ENCODE results near the gene TXNDC11. TPM values are rescaled to one million over a fixed set of nuclear protein-coding genes. Genes with fewer than 3 reads are reported as not detected.

Gene TXNDC11
- total RNA-seq, 1 donor from 2014 or later = 29.0 TPM

GRCh38 chr16:11719171-11719570 lies 23.5 kb downstream of the TXNDC11 start:
- H4K20me1 ChIP-seq (ENCODE audit: insufficient read depth, low read length) = peaks cover 37% of the 10 kb centered on the region
- DNase-seq (ENCODE audit: low read depth) = no peak
- peaks cover 16% of the 10 kb centered on the region for H3K36me3 Mint-ChIP-seq (ENCODE audit: low read depth, unreplicated experiment)
- H3K9ac ChIP-seq (ENCODE audit: low read length) = no peak overlapping the region
- H3K27ac ChIP-seq (ENCODE audit: low read depth, low read length) = no peak overlapping the region
- no peaks in the 10 kb centered on the region for H3K27me3 ChIP-seq (ENCODE audit: insufficient read depth, low read length)
- TF ChIP-seq CTCF (IDR thresholded peaks at IDR 0.05; ENCODE audit: insufficient read depth, low read depth, low read length) = no peak
- no peak for TF ChIP-seq EZH2 (IDR thresholded peaks at IDR 0.05; ENCODE audit: insufficient read depth, low read length)
- no peaks in the 10 kb centered on the region for H3K9me3 ChIP-seq (ENCODE audit: insufficient read depth, low read depth, low read length)
- H2AFZ ChIP-seq (ENCODE audit: low read depth, low read length) = no peak overlapping the region
- peaks cover 8% of the 10 kb centered on the region for H3K4me1 Mint-ChIP-seq (ENCODE audit: low read depth, unreplicated experiment)
- no peak overlapping the region for H3K4me2 ChIP-seq (ENCODE audit: low read length)
- H3K9me3 Mint-ChIP-seq (ENCODE audit: unreplicated experiment) = no peaks in the 10 kb centered on the region
- peaks cover 21% of the 10 kb centered on the region for H3K36me3 ChIP-seq (ENCODE audit: insufficient read depth, low read length)
- peaks cover 7% of the 10 kb centered on the region for H3K79me2 ChIP-seq (ENCODE audit: insufficient read depth, low read length)
- H3K27ac Mint-ChIP-seq (ENCODE audit: unreplicated experiment) = no peak overlapping the region
- no peak overlapping the region for H3K4me3 ChIP-seq (ENCODE audit: insufficient read depth, low read depth, low read length)
- no peaks in the 10 kb centered on the region for H3K4me1 ChIP-seq (ENCODE audit: insufficient read depth, low read length)
- no peaks in the 10 kb centered on the region for H3K27me3 Mint-ChIP-seq (ENCODE audit: low read depth, unreplicated experiment)
- FAIRE-seq = no peak
- no peak overlapping the region for H3K4me3 Mint-ChIP-seq (ENCODE audit: unreplicated experiment)

- Mint-ChIP-seq H3K4me1 (ENCODE audit: low read depth, unreplicated experiment) (peaks cover 8% of the 10 kb centered on the region), H3K9me3 (ENCODE audit: unreplicated experiment) (no peaks in the 10 kb centered on the region), H3K36me3 (ENCODE audit: low read depth, unreplicated experiment) (peaks cover 13% of the 10 kb centered on the region), H3K27me3 (ENCODE audit: low read depth, unreplicated experiment) (no peaks in the 10 kb centered on the region), H3K4me3 (ENCODE audit: unreplicated experiment) (no peak overlapping the region), H3K27ac (ENCODE audit: unreplicated experiment) (no peak overlapping the region)
- H3K4me1 ChIP-seq (ENCODE audit: insufficient read depth, low read length) = no peaks in the 10 kb centered on the region
- DNase-seq (ENCODE audit: low read depth) = no peak
- no peak for TF ChIP-seq CTCF (IDR thresholded peaks at IDR 0.05; ENCODE audit: insufficient read depth, low read depth, low read length)
- no peak for TF ChIP-seq EZH2 (IDR thresholded peaks at IDR 0.05; ENCODE audit: insufficient read depth, low read length)
- no peaks in the 10 kb centered on the region for H3K9me3 ChIP-seq (ENCODE audit: insufficient read depth, low read depth, low read length)
- H3K36me3 ChIP-seq (ENCODE audit: insufficient read depth, low read length) = peaks cover 24% of the 10 kb centered on the region
- peaks cover 6% of the 10 kb centered on the region for H3K79me2 ChIP-seq (ENCODE audit: insufficient read depth, low read length)
- no peak overlapping the region for H3K4me3 ChIP-seq (ENCODE audit: insufficient read depth, low read depth, low read length)
- H3K27ac ChIP-seq (ENCODE audit: low read depth, low read length) = no peak overlapping the region
- peaks cover 39% of the 10 kb centered on the region for H4K20me1 ChIP-seq (ENCODE audit: insufficient read depth, low read length)
- H2AFZ ChIP-seq (ENCODE audit: low read depth, low read length) = no peak overlapping the region
- FAIRE-seq = no peak
- no peak overlapping the region for H3K4me2 ChIP-seq (ENCODE audit: low read length)
- H3K9ac ChIP-seq (ENCODE audit: low read length) = no peak overlapping the region
- H3K27me3 ChIP-seq (ENCODE audit: insufficient read depth, low read length) = no peaks in the 10 kb centered on the region
Observed at GRCh38 chr16:11717811-11718210, 24.8 kb downstream of the TXNDC11 start.

GRCh38 chr16:11716336-11716735 lies 26.3 kb downstream of the TXNDC11 start:
- FAIRE-seq = no peak
- Histone ChIP-seq H3K4me2 (ENCODE audit: low read length) (no peak overlapping the region), H3K4me1 (ENCODE audit: insufficient read depth, low read length) (no peaks in the 10 kb centered on the region), H3K36me3 (ENCODE audit: insufficient read depth, low read length) (peaks cover 21% of the 10 kb centered on the region), H3K27ac (ENCODE audit: low read depth, low read length) (no peak overlapping the region), H3K9me3 (ENCODE audit: insufficient read depth, low read depth, low read length) (no peaks in the 10 kb centered on the region), H3K9ac (ENCODE audit: low read length) (no peak overlapping the region), H3K79me2 (ENCODE audit: insufficient read depth, low read length) (no peaks in the 10 kb centered on the region), H2AFZ (ENCODE audit: low read depth, low read length) (no peak overlapping the region), H4K20me1 (ENCODE audit: insufficient read depth, low read length) (peaks cover 42% of the 10 kb centered on the region), H3K4me3 (ENCODE audit: insufficient read depth, low read depth, low read length) (no peak overlapping the region), H3K27me3 (ENCODE audit: insufficient read depth, low read length) (no peaks in the 10 kb centered on the region)
- no peak for TF ChIP-seq CTCF (IDR thresholded peaks at IDR 0.05; ENCODE audit: insufficient read depth, low read depth, low read length)
- TF ChIP-seq EZH2 (IDR thresholded peaks at IDR 0.05; ENCODE audit: insufficient read depth, low read length) = no peak
- no peaks in the 10 kb centered on the region for H3K9me3 Mint-ChIP-seq (ENCODE audit: unreplicated experiment)
- no peak for DNase-seq (ENCODE audit: low read depth)
- H3K4me1 Mint-ChIP-seq (ENCODE audit: low read depth, unreplicated experiment) = peaks cover 2% of the 10 kb centered on the region
- no peaks in the 10 kb centered on the region for H3K27me3 Mint-ChIP-seq (ENCODE audit: low read depth, unreplicated experiment)
- H3K4me3 Mint-ChIP-seq (ENCODE audit: unreplicated experiment) = no peak overlapping the region
- H3K27ac Mint-ChIP-seq (ENCODE audit: unreplicated experiment) = no peak overlapping the region
- H3K36me3 Mint-ChIP-seq (ENCODE audit: low read depth, unreplicated experiment) = peaks cover 9% of the 10 kb centered on the region
